GM23338 (cell line): ENCODE measurements around the gene NAPG. TPM values are rescaled to one million over a fixed set of nuclear protein-coding genes. Genes with fewer than 3 reads are reported as not detected.

ENCODE experiments used
- ATAC-seq: fragments of 200-7000 bp; cut with Tn5 transposase; 3 replicates; pipeline ENCODE4 v1.9.1; 2020
- DNase-seq: peaks from one replicate; pipeline ENCODE4 v3.0.0-alpha.2; 2015; ENCODE audit warnings: low spot score
- H2AFZ ChIP-seq: fragments of 200-600 bp; sonication (generic); 2 replicates; pipeline ENCODE4 v1.8.0; 2016; ENCODE audit warnings: antibody characterized with exemption, mild to moderate bottlenecking, moderate library complexity
- H3F3A ChIP-seq: fragments of 200-600 bp; sonication (generic); replicated peaks from 2 replicates; pipeline ENCODE4 v1.8.0; 2017; ENCODE audit warnings: antibody characterized with exemption, mixed run types, low read depth
- H3K27ac ChIP-seq: fragments of 200-600 bp; sonication (generic); 2 replicates; pipeline ENCODE4 v1.6.1; 2016; ENCODE audit warnings: low read depth
- H3K27me3 ChIP-seq: fragments of 200-600 bp; sonication (generic); 2 replicates; pipeline ENCODE4 v1.8.0; 2016; ENCODE audit warnings: mild to moderate bottlenecking, mixed run types, moderate library complexity; ENCODE audit not compliant: insufficient read depth
- H3K36me3 ChIP-seq: fragments of 200-600 bp; sonication (generic); 2 replicates; pipeline ENCODE4 v1.8.0; 2016; ENCODE audit warnings: mild to moderate bottlenecking; ENCODE audit not compliant: insufficient read depth
- H3K4me1 ChIP-seq: fragments of 200-600 bp; sonication (generic); 2 replicates; pipeline ENCODE4 v1.8.0; 2016; ENCODE audit warnings: mild to moderate bottlenecking, moderate library complexity; ENCODE audit not compliant: insufficient read depth
- H3K4me2 ChIP-seq: fragments of 200-600 bp; sonication (generic); 2 replicates; pipeline ENCODE4 v1.7.1; 2017; ENCODE audit warnings: mixed run types
- H3K4me3 ChIP-seq: fragments of 200-600 bp; sonication (generic); 2 replicates; pipeline ENCODE4 v1.6.1; 2016; ENCODE audit warnings: mixed run types
- H3K79me2 ChIP-seq: fragments of 200-600 bp; sonication (generic); replicated peaks from 2 replicates; pipeline ENCODE4 v1.8.0; 2017; ENCODE audit warnings: mild to moderate bottlenecking; ENCODE audit not compliant: insufficient read depth
- H3K9me2 ChIP-seq: fragments of 200-600 bp; sonication (generic); 2 replicates; pipeline ENCODE4 v1.8.0; 2017; ENCODE audit not compliant: insufficient read depth
- H4K20me1 ChIP-seq: fragments of 200-600 bp; sonication (generic); replicated peaks from 2 replicates; pipeline ENCODE4 v1.8.0; 2017; ENCODE audit warnings: mild to moderate bottlenecking; ENCODE audit not compliant: insufficient read depth
- H3K27ac Mint-ChIP-seq: 2 replicates; pipeline ENCODE4 v1.8.0; 2020; ENCODE audit warnings: inconsistent platforms, mild to moderate bottlenecking, moderate library complexity, mixed read lengths
- H3K27me3 Mint-ChIP-seq: 3 replicates; pipeline ENCODE4 v1.8.0; 2022; ENCODE audit warnings: low read depth, mild to moderate bottlenecking, moderate library complexity, mixed read lengths, inconsistent platforms; ENCODE audit not compliant: insufficient read depth, poor library complexity
- H3K36me3 Mint-ChIP-seq: 3 replicates; pipeline ENCODE4 v1.8.0; 2021; ENCODE audit warnings: low read depth, mild to moderate bottlenecking, inconsistent platforms, moderate library complexity, mixed read lengths
- H3K4me1 Mint-ChIP-seq: 3 replicates; pipeline ENCODE4 v1.8.0; 2020; ENCODE audit warnings: mild to moderate bottlenecking, inconsistent platforms, mixed read lengths
- H3K4me3 Mint-ChIP-seq: 3 replicates; pipeline ENCODE4 v1.8.0; 2021; ENCODE audit warnings: moderate library complexity, mild to moderate bottlenecking, inconsistent platforms, mixed read lengths
- H3K9me3 Mint-ChIP-seq: 3 replicates; pipeline ENCODE4 v1.8.0; 2020; ENCODE audit warnings: moderate library complexity, mild to moderate bottlenecking, inconsistent platforms, mixed read lengths
- CREB1 ChIP-seq: fragments of 250-450 bp; sonication (Bioruptor Pico); IDR thresholded peaks from 2 replicates; pipeline ENCODE4 v1.5.0; 2020; ENCODE audit warnings: low read depth, mild to moderate bottlenecking, moderate library complexity
- CTCF ChIP-seq, 2 experiments: fragments of 200-600 bp in 1 of 2; sonication (generic) in 1 of 2; conservative IDR thresholded peaks; 2 replicates each; pipeline versions ENCODE4 v1.5.1 to v1.6.1; 2016 to 2017; ENCODE audit warnings: antibody characterized with exemption in 2 of 2, low read depth in 2 of 2, mild to moderate bottlenecking in 2 of 2, moderate library complexity in 1 of 2
- ETS1 ChIP-seq: IDR thresholded peaks from 2 replicates; pipeline ENCODE4 v1.6.1; 2016; ENCODE audit warnings: antibody characterized with exemption
- EZH2 ChIP-seq: fragments of 200-600 bp; sonication (generic); IDR thresholded peaks from one replicate; pipeline ENCODE4 v1.8.0; 2017; ENCODE audit warnings: antibody characterized with exemption, mild to moderate bottlenecking, low read depth; ENCODE audit not compliant: unreplicated experiment
- EZH2phosphoT487 ChIP-seq: fragments of 200-600 bp; sonication (generic); IDR thresholded peaks from one replicate; pipeline ENCODE4 v1.8.1; 2018; ENCODE audit warnings: antibody characterized with exemption; ENCODE audit not compliant: unreplicated experiment
- JUNB ChIP-seq: IDR thresholded peaks from one replicate; pipeline ENCODE4 v1.6.1; 2016; ENCODE audit warnings: antibody characterized with exemption; ENCODE audit not compliant: unreplicated experiment
- NANOG ChIP-seq: IDR thresholded peaks from 2 replicates; pipeline ENCODE4 v1.6.1; 2016; ENCODE audit warnings: antibody characterized with exemption, borderline replicate concordance
- POLR2AphosphoS5 ChIP-seq: IDR thresholded peaks from 2 replicates; pipeline ENCODE4 v1.6.1; 2016; ENCODE audit warnings: antibody characterized with exemption, low read depth
- REST ChIP-seq: IDR thresholded peaks from one replicate; pipeline ENCODE4 v1.6.1; 2018; ENCODE audit warnings: antibody characterized with exemption; ENCODE audit not compliant: unreplicated experiment
- STAT1 ChIP-seq: IDR thresholded peaks from one replicate; pipeline ENCODE4 v1.6.1; 2016; ENCODE audit warnings: antibody characterized with exemption; ENCODE audit not compliant: unreplicated experiment
- ZNF114 ChIP-seq: fragments of 250-450 bp; sonication (Bioruptor Pico); IDR thresholded peaks from 2 replicates; pipeline ENCODE4 v1.5.0; 2020; ENCODE audit warnings: mild to moderate bottlenecking, moderate library complexity
- ZNF331 ChIP-seq: fragments of 250-450 bp; sonication (Bioruptor Pico); IDR thresholded peaks from 2 replicates; pipeline ENCODE4 v1.5.0; 2020; ENCODE audit warnings: low read depth, mild to moderate bottlenecking, moderate library complexity
- ZNF462 ChIP-seq: fragments of 250-450 bp; sonication (Bioruptor Pico); IDR thresholded peaks from 2 replicates; pipeline ENCODE4 v1.5.0; 2020; ENCODE audit warnings: mild to moderate bottlenecking, moderate library complexity
- polyA plus RNA-seq: library from polyadenylated mRNA; unstranded; fragments of >200 nt; fragmentation: Nextera tagmentation; extraction: Ambion mirVana; gene quantifications from 2 replicates; pipeline ENCODE4 v1.2.1, GENCODE V29; 2016
- total RNA-seq: library from RNA; depleted of rRNA; stranded (reverse); fragments of >200 nt; shearing (Covaris generic); gene quantifications from 2 replicates; pipeline ENCODE4 v1.2.3, GENCODE V29; 2014

NAPG gene
- total and polyA plus RNA-seq, 2 experiments from 2014 or later, result 26.8 to 40.1 TPM

- peaks cover 50% of the 10 kb centered on the region for H3K4me1 Mint-ChIP-seq
- H3K79me2 ChIP-seq, result no peaks in the 10 kb centered on the region
- H4K20me1 ChIP-seq, result peaks cover 3% of the 10 kb centered on the region; the same call in 1 of the 2 replicates
- 0 out of 2 replicates have a peak overlapping the region, but pooled peaks have one; percentile 45 for H3K4me2 ChIP-seq
- peaks cover 13% of the 10 kb centered on the region for H3K36me3 Mint-ChIP-seq
- ATAC-seq (peak; percentile 31), DNase-seq (peak; percentile 47)
- H3K36me3 ChIP-seq, result no peaks in the 10 kb centered on the region
- no peak overlapping the region for H3K27ac ChIP-seq
- peaks cover 3% of the 10 kb centered on the region; the same call in 1 of the 3 replicates for H3K9me3 Mint-ChIP-seq
- H3K4me1 ChIP-seq, result peaks cover 38% of the 10 kb centered on the region
- TF ChIP-seq EZH2phosphoT487 (no peak), ZNF114 (CRISPR knock-in tag) (no peak), ZNF462 (CRISPR knock-in tag) (no peak), POLR2AphosphoS5 (no peak), ZNF331 (no peak), EZH2 (no peak), ETS1 (no peak), CREB1 (CRISPR knock-in tag) (no peak), JUNB (no peak), REST (no peak), NANOG (no peak), CTCF (conservative IDR thresholded peaks at IDR 0.05; ENCODE audit: low read depth in 2 of 2) (no peak), STAT1 (no peak)
- H3K27me3 ChIP-seq, result peaks cover 51% of the 10 kb centered on the region
- no peak overlapping the region for H3K4me3 Mint-ChIP-seq
- no peak overlapping the region for H3K27ac Mint-ChIP-seq
- no peaks in the 10 kb centered on the region for H3K9me2 ChIP-seq
- peaks cover 3% of the 10 kb centered on the region; the same call in 1 of the 2 replicates for H3F3A ChIP-seq
- H3K4me3 ChIP-seq, result no peak overlapping the region
- H3K27me3 Mint-ChIP-seq, result peaks cover 33% of the 10 kb centered on the region
- no peak overlapping the region for H2AFZ ChIP-seq
These were observed 44.0 kb upstream of the NAPG start for GRCh38 chr18:10481831-10482230.
